SU-DHL-6 (cell line): Measurements from ENCODE around the gene IMPDH1.

Experiments used
- EZH2phosphoT487 ChIP-seq: fragments of 200-600 bp; sonication (generic), shearing (Covaris generic); conservative IDR thresholded peaks from 2 replicates; pipeline ENCODE4 v1.6.1; 2018; ENCODE audit warnings: mild to moderate bottlenecking, antibody characterized with exemption, low read length, moderate library complexity, mixed read lengths
- TF ChIP-seq, protein P1 (sequence below): fragments of 200-600 bp; sonication (generic); IDR thresholded peaks from one replicate; pipeline ENCODE4 v1.5.1; 2017; ENCODE audit warnings: antibody characterized with exemption, mild to moderate bottlenecking, low read length, moderate library complexity; ENCODE audit not compliant: insufficient read depth, poor library complexity, severe bottlenecking

DNA sequence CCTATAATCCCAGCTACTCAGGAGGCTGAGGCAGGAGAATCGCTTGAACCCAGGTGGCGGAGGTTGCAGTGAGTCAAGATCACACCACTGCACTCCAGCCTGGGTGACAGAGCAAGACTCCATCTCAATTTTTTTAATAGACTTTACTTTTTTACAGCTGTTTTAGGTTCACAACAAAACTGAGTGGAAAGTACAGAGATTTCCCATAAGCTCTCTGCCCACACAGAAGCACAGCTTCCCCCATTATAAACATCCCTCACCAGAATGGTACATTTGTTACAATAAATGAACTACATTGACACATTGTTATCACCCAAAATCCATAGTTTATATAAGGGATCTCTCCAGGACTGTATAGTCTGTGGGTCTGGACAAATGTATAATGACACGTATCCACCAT, 33.7 kb downstream of the IMPDH1 start:
- TF ChIP-seq, protein P1, sequence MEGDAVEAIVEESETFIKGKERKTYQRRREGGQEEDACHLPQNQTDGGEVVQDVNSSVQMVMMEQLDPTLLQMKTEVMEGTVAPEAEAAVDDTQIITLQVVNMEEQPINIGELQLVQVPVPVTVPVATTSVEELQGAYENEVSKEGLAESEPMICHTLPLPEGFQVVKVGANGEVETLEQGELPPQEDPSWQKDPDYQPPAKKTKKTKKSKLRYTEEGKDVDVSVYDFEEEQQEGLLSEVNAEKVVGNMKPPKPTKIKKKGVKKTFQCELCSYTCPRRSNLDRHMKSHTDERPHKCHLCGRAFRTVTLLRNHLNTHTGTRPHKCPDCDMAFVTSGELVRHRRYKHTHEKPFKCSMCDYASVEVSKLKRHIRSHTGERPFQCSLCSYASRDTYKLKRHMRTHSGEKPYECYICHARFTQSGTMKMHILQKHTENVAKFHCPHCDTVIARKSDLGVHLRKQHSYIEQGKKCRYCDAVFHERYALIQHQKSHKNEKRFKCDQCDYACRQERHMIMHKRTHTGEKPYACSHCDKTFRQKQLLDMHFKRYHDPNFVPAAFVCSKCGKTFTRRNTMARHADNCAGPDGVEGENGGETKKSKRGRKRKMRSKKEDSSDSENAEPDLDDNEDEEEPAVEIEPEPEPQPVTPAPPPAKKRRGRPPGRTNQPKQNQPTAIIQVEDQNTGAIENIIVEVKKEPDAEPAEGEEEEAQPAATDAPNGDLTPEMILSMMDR: no peak
- TF ChIP-seq EZH2phosphoT487: no peak
